Heart left ventricle (tissue), 16 donors: ENCODE data around the gene NBAS. TPM values are rescaled to one million over a fixed set of nuclear protein-coding genes. Genes with fewer than 3 reads are reported as not detected.

Experiments
- ATAC-seq, 4 donors: fragments of 200-7000 bp; cut with Tn5 transposase; one replicate each; pipeline ENCODE4 v1.9.1; 2020 to 2022; ENCODE audit warnings: moderate library complexity in 4 of 4, mild to moderate bottlenecking in 3 of 4, moderate number of reproducible peaks in 1 of 4
- DNase-seq, 5 donors: peaks; one replicate each; pipeline ENCODE4 v3.0.0-alpha.2; 2020
- H3K27ac ChIP-seq, 12 donors: fragments of 200-600 bp; sonication (generic) in 4 of 12; one replicate each; pipeline versions ENCODE4 v1.5.0 to v1.8.0; 2016 to 2022; ENCODE audit warnings: mild to moderate bottlenecking in 2 of 12
- H3K27me3 ChIP-seq, 9 donors: fragments of 200-600 bp; sonication (generic) in 2 of 9; one replicate each; pipeline versions ENCODE4 v1.5.1 to v1.8.0; 2016 to 2022; ENCODE audit warnings: mild to moderate bottlenecking in 3 of 9
- H3K36me3 ChIP-seq, 9 donors: fragments of 200-600 bp; sonication (generic) in 2 of 9; one replicate each; pipeline versions ENCODE4 v1.5.0 to v1.8.0; 2018 to 2022; ENCODE audit warnings: mild to moderate bottlenecking in 2 of 9
- H3K4me1 ChIP-seq, 12 donors: fragments of 200-600 bp; sonication (generic) in 4 of 12; one replicate each; pipeline versions ENCODE4 v1.5.0 to v1.8.0; 2016 to 2022; ENCODE audit warnings: mild to moderate bottlenecking in 3 of 12
- H3K4me3 ChIP-seq, 12 donors: fragments of 200-600 bp; sonication (generic) in 4 of 12; one replicate each; pipeline versions ENCODE4 v1.5.0 to v1.8.0; 2017 to 2022; ENCODE audit warnings: mild to moderate bottlenecking in 9 of 12, moderate library complexity in 4 of 12
- H3K9me3 ChIP-seq, 12 donors: fragments of 200-600 bp; sonication (generic) in 4 of 12; one replicate each; pipeline versions ENCODE4 v1.5.0 to v1.8.0; 2016 to 2022; ENCODE audit warnings: mild to moderate bottlenecking in 1 of 12
- POLR2A ChIP-seq, 2 donors: fragments of 450-650 bp; IDR thresholded peaks; one replicate each; pipeline ENCODE4 v1.6.1; 2017; ENCODE audit warnings: antibody characterized with exemption in 2 of 2, mild to moderate bottlenecking in 2 of 2, moderate library complexity in 2 of 2
- WGBS, 4 donors: extraction: QIAGEN DNeasy Blood & Tissue Kit in 2 of 4; methylation state at CpG; one replicate each; pipeline versions ENCODE4 v1.1.5 to v1.1.7; 2013 to 2018; 5-methylcytosine and 5-hydroxymethylcytosine counted together
- intact Hi-C, 10 donors: fragments of 100-400 bp; cut with DNase I; formaldehyde crosslinking; loops; one replicate each; pipeline versions ENCODE4 v1.11.1 to v1.14.2; 2022
- polyA plus RNA-seq, 2 donors: library from polyadenylated mRNA; stranded (reverse); fragments of 200-250 nt; gene quantifications; one replicate each; pipeline ENCODE4 v1.2.3, GENCODE V29; 2013
- total RNA-seq, 9 donors: library from RNA; depleted of rRNA in 2 of 9; stranded (reverse); fragments of >200 nt in 2 of 9; fragmentation: NEBNext Ultra II Directional in 3 of 9; extraction: Animal tissue kit (Norgen Biotek cat#: 25700) in 3 of 9; gene quantifications; one replicate each; pipeline versions ENCODE4 v1.1.0 to v1.2.4, GENCODE V29; 2016 to 2023
- TF ChIP-seq, protein P1 (sequence below), 12 donors: fragments of 200-600 bp; sonication (generic) in 4 of 12; IDR thresholded peaks; one replicate each; pipeline versions ENCODE4 v1.5.0 to v1.8.0; 2018 to 2022; ENCODE audit warnings: antibody characterized with exemption in 12 of 12, mild to moderate bottlenecking in 5 of 12
- donor health status: ischemic (EF 13 %, LVEDD 7.1; RV severe dilation, severe dysfunction).
- donor health status: healthy with polysubstance abuse.
- donor health status: DM: no; HTN: yes; CAD: no.
- donor health status: DM: no; HTN: no; CAD: no.
- donor health status: ischemic (EF 25% LVEDD 6.9; RV normal size, moderate dysfunction).
- donor health status: ischemic (EF 25% LVEDD 5.7; RV mildly dilated, moderate dysfunction).
- donor health status: healthy.
- donor health status: DM: yes; HTN: yes; CAD: no.
- donor health status: ischemic (EF 35%, LVEDD 5.7; RV mildly dilated, moderate dysfunction).
- donor health status: nonischemic (EF 11% LVEDD 7.7; RV severe dilation, severe dysfunction).
- donor health status: DM: yes; HTN: yes; CAD: no.
- donor health status: PGD.
- donor health status: ischemic (EF 29% LVEDD 5.4; RV normal size, mild dysfunction).
- donor health status: nonischemic (EF 23%, LVEDD 6.1; RV moderate dilation, normal function).

Gene NBAS
- total and polyA plus RNA-seq, 11 donors = 23.1 to 63.0 (median 50.5) TPM

DNA sequence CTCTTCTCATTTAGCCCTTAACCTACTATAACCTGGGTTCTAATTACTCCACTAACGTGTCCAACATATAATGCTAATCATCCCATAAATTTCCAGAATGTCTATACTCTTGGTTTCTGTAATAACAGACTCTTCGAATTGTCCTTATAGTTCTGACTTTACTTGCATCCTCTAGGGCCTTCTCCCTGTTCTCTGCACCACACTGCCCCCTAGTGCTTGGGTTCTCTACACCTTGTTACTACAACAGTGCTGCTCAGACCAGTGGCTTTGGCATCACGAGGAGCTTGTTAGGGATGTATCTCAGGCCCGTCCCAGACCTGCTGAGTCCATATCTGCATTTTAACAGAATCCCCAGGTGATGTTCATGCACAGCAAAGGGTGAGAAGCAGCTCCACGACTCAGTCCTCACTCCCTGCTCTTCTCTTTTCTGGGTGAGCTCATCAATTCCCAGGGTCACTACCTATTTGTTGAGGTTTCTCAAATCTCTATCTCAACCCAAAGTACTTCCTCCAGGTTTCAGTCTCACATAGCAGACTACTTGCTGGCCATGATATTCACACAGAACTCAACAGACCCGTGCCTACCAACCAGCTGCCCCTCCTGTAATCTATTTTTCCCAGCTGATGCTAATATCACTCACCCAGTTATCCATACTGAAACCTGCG lies 16.1 kb upstream of the NBAS start:
- no peak for TF ChIP-seq POLR2A (IDR thresholded peaks at IDR 0.05)
- TF ChIP-seq, protein P1, sequence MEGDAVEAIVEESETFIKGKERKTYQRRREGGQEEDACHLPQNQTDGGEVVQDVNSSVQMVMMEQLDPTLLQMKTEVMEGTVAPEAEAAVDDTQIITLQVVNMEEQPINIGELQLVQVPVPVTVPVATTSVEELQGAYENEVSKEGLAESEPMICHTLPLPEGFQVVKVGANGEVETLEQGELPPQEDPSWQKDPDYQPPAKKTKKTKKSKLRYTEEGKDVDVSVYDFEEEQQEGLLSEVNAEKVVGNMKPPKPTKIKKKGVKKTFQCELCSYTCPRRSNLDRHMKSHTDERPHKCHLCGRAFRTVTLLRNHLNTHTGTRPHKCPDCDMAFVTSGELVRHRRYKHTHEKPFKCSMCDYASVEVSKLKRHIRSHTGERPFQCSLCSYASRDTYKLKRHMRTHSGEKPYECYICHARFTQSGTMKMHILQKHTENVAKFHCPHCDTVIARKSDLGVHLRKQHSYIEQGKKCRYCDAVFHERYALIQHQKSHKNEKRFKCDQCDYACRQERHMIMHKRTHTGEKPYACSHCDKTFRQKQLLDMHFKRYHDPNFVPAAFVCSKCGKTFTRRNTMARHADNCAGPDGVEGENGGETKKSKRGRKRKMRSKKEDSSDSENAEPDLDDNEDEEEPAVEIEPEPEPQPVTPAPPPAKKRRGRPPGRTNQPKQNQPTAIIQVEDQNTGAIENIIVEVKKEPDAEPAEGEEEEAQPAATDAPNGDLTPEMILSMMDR (IDR thresholded peaks at IDR 0.05) = peak; percentile 57 to 83 (median 72)
- WGBS, 4 donors = 17 to 21% (median 20%) methylated on average over 7 of the region's 7 CpGs

DNA sequence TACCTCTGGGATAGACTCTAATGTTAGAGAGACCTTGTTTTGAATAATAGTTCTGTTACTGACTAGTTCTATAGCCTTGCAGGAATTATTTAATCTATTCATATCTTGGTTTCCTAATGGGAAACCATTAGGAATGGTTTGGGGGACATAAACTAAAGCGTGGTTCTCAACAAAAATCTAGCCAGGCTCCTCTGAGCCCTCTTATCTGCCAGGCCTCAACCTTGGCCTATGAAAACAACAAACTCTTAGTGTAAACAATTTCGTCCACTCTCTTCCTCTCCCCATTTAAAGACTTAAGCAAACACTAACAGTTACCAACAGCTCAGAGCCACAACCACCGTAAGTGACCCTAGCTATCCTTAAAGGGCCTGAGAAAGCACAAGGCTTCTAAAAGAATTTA lies 10.6 kb upstream of the NBAS start:
- Histone ChIP-seq H3K27me3 (no peaks in the 10 kb centered on the region), H3K4me1 (no peaks in the 10 kb centered on the region), H3K4me3 (no peak overlapping the region), H3K36me3 (no peaks in the 10 kb centered on the region), H3K9me3 (no peaks in the 10 kb centered on the region), H3K27ac (no peak overlapping the region)
- DNase-seq (no peak), ATAC-seq (no peak)
- WGBS, 4 donors = 75 to 85% (median 82%) methylated on average over 3 of the region's 3 CpGs
- intact Hi-C loops = loop anchor here in 1 of 10 donors (10.0 kb wide), 1 partner anchor 937 kb away; the partner anchor contains the start of gene LRATD1
- TF ChIP-seq, protein P1 (IDR thresholded peaks at IDR 0.05) = no peak
- TF ChIP-seq POLR2A (IDR thresholded peaks at IDR 0.05) = no peak

More for the DNA sequence above, 16.1 kb upstream of the NBAS start:
- Histone ChIP-seq H3K4me3 (no peak overlapping the region), H3K4me1 (peaks cover 0 to 4% (median 0%) of the 10 kb centered on the region in 12 donors), H3K9me3 (no peaks in the 10 kb centered on the region), H3K36me3 (no peaks in the 10 kb centered on the region), H3K27me3 (no peaks in the 10 kb centered on the region), H3K27ac (no peak overlapping the region)
- ATAC-seq (peak in 3 of 4 donors; percentile 90 to 94 (median 93)), DNase-seq (peak; percentile 76 to 87 (median 82))
- intact Hi-C loops = loop anchor here in 2 of 10 donors (5.0 to 10.0 kb wide), 2 partner anchors 940 to 942 kb away; partner anchors contain the start of gene LRATD1 (in 1 of the 2)

DNA sequence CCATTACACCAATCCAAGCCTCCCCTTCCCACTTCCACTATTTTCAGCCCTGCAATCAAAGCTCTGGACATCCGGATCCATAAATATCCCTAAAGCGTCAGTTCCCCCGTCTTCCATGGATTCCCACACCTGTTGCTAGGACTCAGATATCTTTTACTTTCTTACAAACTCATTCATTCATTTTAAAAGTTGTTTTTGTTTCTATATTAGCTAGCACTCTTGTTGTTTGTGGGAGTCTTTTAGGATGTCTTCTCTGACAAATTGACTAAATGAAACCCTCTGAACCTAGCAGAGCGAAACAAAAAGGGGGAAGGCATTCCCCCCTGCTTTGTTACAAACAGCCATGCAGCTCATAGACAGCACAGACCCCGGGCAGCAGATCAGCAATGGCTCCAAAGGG lies 9.0 kb upstream of the NBAS start:
- no peak overlapping the region for H3K4me3 ChIP-seq
- no peaks in the 10 kb centered on the region for H3K36me3 ChIP-seq
- intact Hi-C loops = loop anchor here in 1 of 10 donors (10.0 kb wide), 1 partner anchor 935 kb away; the partner anchor contains the start of gene LRATD1
- TF ChIP-seq, protein P1 (IDR thresholded peaks at IDR 0.05) = no peak
- TF ChIP-seq POLR2A (IDR thresholded peaks at IDR 0.05) = no peak
- H3K27me3 ChIP-seq = no peaks in the 10 kb centered on the region
- H3K4me1 ChIP-seq = no peaks in the 10 kb centered on the region
- DNase-seq (no peak), ATAC-seq (no peak)
- 51 to 57% (median 54%) methylated on average over 5 of the region's 5 CpGs for WGBS, 4 donors
- no peak overlapping the region for H3K27ac ChIP-seq
- no peaks in the 10 kb centered on the region for H3K9me3 ChIP-seq

DNA sequence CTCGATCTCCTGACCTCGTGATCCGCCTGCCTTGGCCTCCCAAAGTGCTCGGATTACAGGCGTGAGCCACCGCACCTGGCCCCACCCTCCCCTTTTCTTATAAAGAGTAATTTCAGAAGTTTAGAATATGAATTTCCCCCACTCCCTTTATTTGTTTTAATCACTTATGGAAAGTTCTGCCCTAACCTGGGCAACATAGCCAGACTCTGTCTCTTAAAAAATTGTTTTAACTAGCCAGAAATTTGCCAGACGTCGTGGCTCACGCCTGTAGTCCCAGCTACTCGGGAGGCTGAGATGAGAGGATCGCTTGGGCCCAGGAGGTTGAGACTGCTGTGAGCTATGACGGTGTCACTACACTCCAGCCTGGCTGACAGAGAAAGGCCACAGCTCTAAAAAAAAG lies 7.7 kb upstream of the NBAS start:
- WGBS, 4 donors = 90 to 95% (median 92%) methylated on average over 12 of the region's 12 CpGs
- TF ChIP-seq, protein P1 (IDR thresholded peaks at IDR 0.05) = no peak
- TF ChIP-seq POLR2A (IDR thresholded peaks at IDR 0.05) = no peak
- DNase-seq (no peak), ATAC-seq (no peak)
- intact Hi-C loops = no loop called here
- H3K27ac ChIP-seq = no peak overlapping the region
- no peaks in the 10 kb centered on the region for H3K27me3 ChIP-seq
- H3K9me3 ChIP-seq = no peaks in the 10 kb centered on the region
- H3K36me3 ChIP-seq = no peaks in the 10 kb centered on the region
- H3K4me1 ChIP-seq = no peaks in the 10 kb centered on the region
- H3K4me3 ChIP-seq = no peak overlapping the region
